NCI-H2107 (cell line): Measurements from ENCODE around the gene EXOC7.

Experiments
- DNase-seq: peaks from one replicate; lab custom pipeline; 2025; lab: John Stamatoyannopoulos, UW

The EXOC7 gene

DNA sequence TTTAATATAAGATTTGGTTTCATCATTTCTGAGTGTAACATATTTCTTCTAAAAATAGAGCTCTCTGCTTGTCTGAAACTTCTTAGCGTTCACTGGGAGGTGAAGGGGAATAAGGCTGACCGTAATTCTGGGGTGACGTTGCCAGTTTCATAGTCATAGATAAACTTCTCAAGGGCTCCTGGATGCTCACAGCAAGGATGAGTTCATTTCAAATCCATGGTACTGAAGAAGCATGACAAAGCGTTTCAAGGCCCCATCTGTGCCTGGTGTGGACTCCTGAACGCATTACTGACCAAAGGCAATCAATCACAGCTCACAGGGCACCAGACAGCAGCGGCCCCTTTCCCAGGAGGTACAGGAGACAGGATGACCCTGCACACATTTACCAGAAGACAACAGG, 64.5 kb downstream of the EXOC7 start:
- no peak for DNase-seq

DNA sequence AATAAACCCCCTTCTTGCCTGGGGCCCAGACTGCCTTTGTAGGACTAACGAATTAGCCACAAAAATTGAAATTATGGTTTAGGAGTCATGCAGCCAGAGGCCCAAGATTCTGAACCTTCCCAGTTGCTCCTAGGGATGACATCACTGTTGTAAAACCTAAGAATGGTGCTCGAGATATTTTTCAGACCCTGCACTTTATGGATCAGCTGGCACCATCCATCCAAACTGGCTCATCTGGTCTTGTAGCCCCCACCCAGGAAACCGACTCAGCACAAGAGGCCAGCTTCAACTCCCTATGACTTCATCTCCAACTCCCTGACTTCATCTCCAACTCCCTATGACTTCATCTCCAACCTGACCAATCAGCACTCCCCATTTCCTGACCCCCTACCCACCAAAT, 65.5 kb downstream of the EXOC7 start:
- DNase-seq = no peak

DNA sequence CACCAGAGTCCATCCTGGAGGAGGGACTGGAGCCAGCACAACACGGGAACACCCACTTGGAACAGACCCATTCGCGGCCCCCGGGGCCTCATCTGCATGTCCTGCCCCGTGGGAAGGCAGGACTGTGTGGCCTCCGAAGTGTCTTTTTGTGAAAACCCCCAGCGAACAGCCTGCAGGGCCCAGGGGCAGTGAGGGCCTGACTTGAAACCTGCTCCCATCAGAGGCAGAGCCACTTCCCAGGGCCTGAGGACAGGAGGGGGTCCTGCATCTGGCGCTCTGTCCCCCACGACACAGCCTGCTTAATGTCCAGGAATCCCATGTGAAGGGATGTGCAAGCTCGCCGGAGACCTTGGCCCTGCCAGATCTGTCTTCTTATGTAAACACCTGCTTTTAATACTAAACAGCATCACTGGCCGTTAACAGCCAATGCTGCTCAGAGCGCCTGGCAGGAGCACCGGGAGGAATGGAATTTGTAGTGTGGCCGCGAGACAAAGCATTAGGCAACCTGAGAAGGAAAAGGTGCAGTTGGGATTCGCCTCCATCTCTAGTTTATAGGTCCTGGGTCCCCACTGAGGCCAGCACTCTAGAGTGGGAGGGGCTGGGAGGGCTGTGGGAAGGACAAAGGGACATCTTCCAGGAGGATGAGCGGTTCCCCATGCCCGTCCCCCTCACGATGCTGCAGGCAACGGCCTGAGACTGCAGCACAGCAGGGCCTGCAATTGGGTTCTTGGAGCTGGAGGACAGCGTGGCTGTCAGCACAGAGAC, 66.9 kb downstream of the EXOC7 start:
- DNase-seq = no peak

DNA sequence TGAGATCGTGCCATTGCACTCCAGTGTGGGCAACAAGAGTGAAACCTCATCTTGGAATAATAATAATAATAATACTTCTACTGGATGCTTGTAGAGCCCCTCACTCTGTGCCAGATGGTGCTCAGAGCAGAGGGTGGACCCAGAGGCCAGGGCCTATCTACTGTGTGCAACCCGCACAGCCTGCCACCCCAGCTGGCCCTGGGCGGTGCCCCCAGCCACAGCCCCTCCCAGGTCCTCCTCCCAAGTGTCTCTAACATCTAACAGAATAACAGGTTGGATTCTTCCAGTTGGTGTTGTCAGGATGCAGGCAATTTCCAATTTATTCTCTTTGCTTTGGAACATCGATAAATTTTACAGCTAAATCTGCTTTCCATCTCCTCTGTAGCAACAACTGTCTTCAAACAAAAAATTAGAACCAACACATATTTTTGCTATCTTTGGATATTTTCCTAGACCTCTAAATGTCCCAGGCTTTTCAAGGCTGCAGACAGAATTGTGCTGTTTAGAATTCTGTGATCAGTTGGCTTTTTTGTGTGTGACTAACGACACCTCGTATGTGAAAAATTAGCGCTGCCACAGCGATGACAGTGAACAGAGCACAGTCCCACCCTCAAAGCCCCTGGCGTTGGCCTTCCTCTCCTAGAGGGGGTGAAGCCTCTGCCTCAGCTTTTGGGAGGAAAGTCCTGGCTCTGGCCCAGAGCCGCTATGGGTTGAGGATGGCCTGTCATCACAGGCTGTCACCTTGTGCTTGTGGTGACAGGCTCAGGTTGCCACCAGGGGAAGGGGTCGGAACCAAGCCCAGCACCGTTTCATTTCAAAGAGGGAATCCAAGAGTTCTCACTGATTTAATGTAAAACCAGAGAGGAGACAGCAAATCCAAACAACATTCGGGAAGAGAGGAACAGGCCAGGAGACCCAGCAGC, 68.9 kb downstream of the EXOC7 start:
- no peak for DNase-seq

DNA sequence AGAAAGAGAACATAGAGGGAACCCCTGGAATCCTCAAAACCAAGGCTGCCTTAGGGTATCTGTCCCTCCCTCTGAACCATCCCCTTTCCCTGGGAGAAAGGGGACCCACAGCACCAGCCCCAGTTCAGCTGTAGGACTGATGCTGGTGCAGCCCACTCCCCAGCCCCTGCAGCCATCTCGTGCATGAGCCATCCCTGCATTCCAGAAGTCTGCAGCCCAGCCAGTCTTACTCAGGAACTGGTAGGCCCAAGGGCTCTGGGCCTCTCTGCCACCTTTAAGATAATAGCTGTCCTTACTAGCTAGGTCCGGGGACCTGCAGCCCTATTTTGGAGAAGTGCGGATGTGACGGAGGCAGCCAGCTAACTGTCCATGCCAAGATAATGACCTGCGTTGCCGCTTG, 70.4 kb downstream of the EXOC7 start:
- DNase-seq = no peak

DNA sequence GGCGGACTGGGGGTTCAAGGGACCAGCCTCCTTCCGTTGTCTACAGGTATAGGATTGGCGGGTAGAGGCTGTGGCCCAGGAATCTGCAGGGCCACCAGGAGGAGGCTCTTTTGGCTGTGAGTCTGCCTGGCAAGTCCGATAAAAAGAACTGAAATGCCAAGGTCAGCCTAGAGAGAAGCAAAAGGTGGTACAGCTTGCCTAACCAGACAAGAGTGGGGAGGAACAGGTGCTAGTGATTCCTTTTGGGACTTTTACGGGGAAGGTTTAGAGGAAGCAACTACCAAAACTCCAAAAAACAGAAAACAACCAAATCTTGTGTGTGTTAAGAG, 70.8 kb downstream of the EXOC7 start:
- DNase-seq = no peak

DNA sequence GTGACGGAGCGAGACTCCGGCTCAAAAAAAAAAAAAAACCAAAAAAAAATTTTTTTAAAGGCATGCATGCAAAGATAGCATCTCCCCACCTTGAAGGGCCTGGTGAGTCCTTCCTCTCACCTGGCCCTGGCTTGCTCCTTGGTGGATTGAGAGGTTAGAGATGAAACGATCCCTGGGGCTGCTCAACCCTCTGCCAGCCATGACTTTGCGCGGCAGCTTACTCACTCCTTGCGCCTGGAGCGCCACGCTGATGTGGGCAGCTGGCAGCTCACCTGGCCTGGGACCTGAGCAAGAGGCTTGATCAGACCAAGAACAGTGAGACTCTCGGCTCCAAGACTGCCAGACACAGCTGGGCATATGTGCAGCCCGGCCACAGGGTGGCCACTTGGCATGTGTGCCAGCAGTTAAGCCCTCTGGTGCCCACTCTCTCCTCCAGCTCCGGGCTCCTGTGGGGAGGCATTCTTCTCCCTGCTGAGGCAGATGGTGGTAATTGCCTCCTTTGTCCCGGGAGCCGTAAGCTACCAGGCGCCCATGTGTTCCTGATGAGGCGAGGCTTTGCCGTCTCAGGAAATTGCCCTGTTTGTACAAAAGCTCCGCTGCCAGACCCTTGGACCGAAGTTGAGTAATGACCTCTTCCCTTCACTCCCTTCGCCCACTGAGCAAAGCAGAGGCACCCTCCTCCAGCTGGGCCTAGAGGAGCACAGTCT, 71.4 kb downstream of the EXOC7 start:
- DNase-seq = no peak
